CD4-positive, CD25-positive, alpha-beta regulatory T cell (primary cell): ENCODE measurements around the gene SMTN. TPM values are rescaled to one million over a fixed set of nuclear protein-coding genes. Genes with fewer than 3 reads are reported as not detected.
"Not testable (repeated sequence)": the region's sequence is repeated elsewhere in the genome, so short reads cannot be mapped to it uniquely, and the experiment has no call there.

Source experiments
- ATAC-seq, 2 donors: fragments of 150-1000 bp; cut with Tn5 transposase; one replicate each; pipeline ENCODE4 v1.10.0; 2021; ENCODE audit warnings: low read depth in 2 of 2, moderate number of reproducible peaks in 2 of 2, moderate library complexity in 1 of 2
- DNase-seq, 3 donors: peaks; one replicate each; pipeline versions ENCODE4 v3.0.0 to v3.0.0-alpha.2; 2012 to 2022; ENCODE audit warnings: mixed read lengths in 1 of 3
- H3K27ac ChIP-seq: one replicate; pipeline ENCODE4 v1.7.0; 2013; ENCODE audit warnings: mild to moderate bottlenecking, low read length; ENCODE audit not compliant: insufficient read depth, poor library complexity, severe bottlenecking
- H3K27me3 ChIP-seq: one replicate; pipeline ENCODE4 v1.7.0; 2013; ENCODE audit warnings: low read length; ENCODE audit not compliant: control insufficient read depth, insufficient read depth
- H3K36me3 ChIP-seq: one replicate; pipeline ENCODE4 v1.7.0; 2013; ENCODE audit warnings: mild to moderate bottlenecking, low read length, moderate library complexity; ENCODE audit not compliant: control insufficient read depth, insufficient read depth
- H3K4me1 ChIP-seq: 2 replicates; pipeline ENCODE4 v1.7.0; 2013; ENCODE audit warnings: mild to moderate bottlenecking, low read length; ENCODE audit not compliant: insufficient read depth, control insufficient read depth, poor library complexity, severe bottlenecking
- H3K4me3 ChIP-seq: one replicate; pipeline ENCODE4 v1.7.0; 2013; ENCODE audit warnings: low read depth, mild to moderate bottlenecking, low read length, moderate library complexity
- H3K9me3 ChIP-seq, 2 experiments: 1 replicate in 1 of 2; 2 replicates in 1 of 2; pipeline ENCODE4 v1.7.0; 2013; ENCODE audit warnings: low read length in 2 of 2, mild to moderate bottlenecking in 1 of 2, moderate library complexity in 1 of 2; ENCODE audit not compliant: control insufficient read depth in 2 of 2
- H3K27ac Mint-ChIP-seq, 3 donors: one replicate each; pipeline ENCODE4 v1.8.0; 2020 to 2022; ENCODE audit warnings: mild to moderate bottlenecking in 3 of 3, mixed read lengths in 3 of 3, moderate library complexity in 2 of 3
- H3K27me3 Mint-ChIP-seq: one replicate; pipeline ENCODE4 v1.8.0; 2022; ENCODE audit warnings: mild to moderate bottlenecking, mixed read lengths
- H3K36me3 Mint-ChIP-seq: one replicate; pipeline ENCODE4 v1.8.0; 2020; ENCODE audit warnings: mixed read lengths
- H3K4me1 Mint-ChIP-seq, 4 donors: one replicate each; pipeline ENCODE4 v1.8.0; 2020 to 2022; ENCODE audit warnings: mixed read lengths in 4 of 4, mild to moderate bottlenecking in 1 of 4
- H3K4me3 Mint-ChIP-seq, 4 donors: one replicate each; pipeline ENCODE4 v1.8.0; 2020 to 2022; ENCODE audit warnings: mild to moderate bottlenecking in 4 of 4, mixed read lengths in 4 of 4, moderate library complexity in 3 of 4
- H3K9me3 Mint-ChIP-seq, 7 donors: one replicate each; pipeline ENCODE4 v1.8.0; 2020 to 2022; ENCODE audit warnings: mixed read lengths in 7 of 7, mild to moderate bottlenecking in 3 of 7, moderate library complexity in 2 of 7
- polyA plus RNA-seq, 4 donors: library from polyadenylated mRNA; unstranded; fragments of 300-500 nt; fragmentation: Illumina TruSeq; gene quantifications; one replicate each; pipeline ENCODE4 v1.2.3, GENCODE V29; 2021
- total RNA-seq: library from RNA; stranded (reverse); gene quantifications from one replicate; pipeline ENCODE4 v1.2.3, GENCODE V29; 2022

SMTN gene
- total and polyA plus RNA-seq, 5 donors from 2014 or later = 0.33 to 6.5 (median 0.63) TPM; not detected in 1

- H3K36me3 Mint-ChIP-seq = no peaks in the 10 kb centered on the region
- H3K4me1 Mint-ChIP-seq = peaks cover 0 to 24% (median 10%) of the 10 kb centered on the region in 4 donors
- Histone ChIP-seq H3K27ac (no peak overlapping the region), H3K27me3 (no peaks in the 10 kb centered on the region), H3K4me3 (no peak overlapping the region), H3K9me3 (no peaks in the 10 kb centered on the region), H3K4me1 (peaks cover 23% of the 10 kb centered on the region), H3K36me3 (no peaks in the 10 kb centered on the region)
- no peak overlapping the region for H3K4me3 Mint-ChIP-seq
- H3K9me3 Mint-ChIP-seq = no peaks in the 10 kb centered on the region
- H3K27me3 Mint-ChIP-seq = peaks cover 5% of the 10 kb centered on the region
- ATAC-seq (no peak), DNase-seq (no peak)
- no peak overlapping the region for H3K27ac Mint-ChIP-seq
Measured at GRCh38 chr22:31077681-31078080, 3.4 kb upstream of the SMTN start.

- not testable (repeated sequence) for H3K9me3 ChIP-seq, DNase-seq, ATAC-seq, H3K27ac Mint-ChIP-seq, H3K4me3 ChIP-seq, H3K27ac ChIP-seq, H3K36me3 Mint-ChIP-seq, H3K27me3 Mint-ChIP-seq, H3K36me3 ChIP-seq, H3K9me3 Mint-ChIP-seq, H3K27me3 ChIP-seq
- Mint-ChIP-seq H3K4me3 (peak overlapping the region in 1 of 4 donors; percentile 61), H3K4me1 (peaks cover 0 to 30% (median 10%) of the 10 kb centered on the region in 4 donors)
- peaks cover 26% of the 10 kb centered on the region for H3K4me1 ChIP-seq
Measured at GRCh38 chr22:31078389-31078788, 2.7 kb upstream of the SMTN start.

GRCh38 chr22:31079095-31079642, 1.9 kb upstream of the SMTN start:
- Mint-ChIP-seq H3K4me3 (peak overlapping the region in 2 of 4 donors; percentile 12 to 89), H3K9me3 (no peaks in the 10 kb centered on the region), H3K36me3 (no peaks in the 10 kb centered on the region), H3K27me3 (peaks cover 5% of the 10 kb centered on the region), H3K4me1 (peaks cover 0 to 38% (median 13%) of the 10 kb centered on the region in 4 donors), H3K27ac (no peak overlapping the region)
- ATAC-seq = no peak
- Histone ChIP-seq H3K27me3 (no peaks in the 10 kb centered on the region), H3K9me3 (no peaks in the 10 kb centered on the region), H3K4me1 (peaks cover 28% of the 10 kb centered on the region), H3K36me3 (no peaks in the 10 kb centered on the region), H3K4me3 (no peak overlapping the region), H3K27ac (no peak overlapping the region)
- DNase-seq = no peak

- H3K36me3 Mint-ChIP-seq = no peaks in the 10 kb centered on the region
- Histone ChIP-seq H3K9me3 (no peaks in the 10 kb centered on the region), H3K27ac (no peak overlapping the region), H3K4me1 (peaks cover 38% of the 10 kb centered on the region), H3K36me3 (no peaks in the 10 kb centered on the region), H3K4me3 (peak overlapping the region; percentile 41), H3K27me3 (no peaks in the 10 kb centered on the region)
- DNase-seq = no peak
- peak overlapping the region; percentile 79 to 90 (median 88) for H3K4me3 Mint-ChIP-seq
- H3K4me1 Mint-ChIP-seq = peaks cover 0 to 43% (median 16%) of the 10 kb centered on the region in 4 donors
- H3K9me3 Mint-ChIP-seq = no peaks in the 10 kb centered on the region
- no peak for ATAC-seq
- H3K27me3 Mint-ChIP-seq = peaks cover 5% of the 10 kb centered on the region
- peak overlapping the region in 1 of 3 donors; percentile 51 for H3K27ac Mint-ChIP-seq
Measured at GRCh38 chr22:31080164-31080847, 812 bp upstream of the SMTN start.

GRCh38 chr22:31081963-31082605, 966 bp downstream of the SMTN start:
- no peaks in the 10 kb centered on the region for H3K36me3 Mint-ChIP-seq
- Histone ChIP-seq H3K9me3 (no peaks in the 10 kb centered on the region), H3K27me3 (no peaks in the 10 kb centered on the region), H3K4me3 (peak overlapping the region; percentile 47), H3K4me1 (peaks cover 41% of the 10 kb centered on the region), H3K36me3 (no peaks in the 10 kb centered on the region), H3K27ac (no peak overlapping the region)
- H3K27ac Mint-ChIP-seq = peak overlapping the region in 2 of 3 donors; percentile 26 to 33
- peaks cover 0 to 43% (median 16%) of the 10 kb centered on the region in 4 donors for H3K4me1 Mint-ChIP-seq
- no peak for DNase-seq
- H3K4me3 Mint-ChIP-seq = peak overlapping the region; percentile 79 to 90 (median 88)
- H3K9me3 Mint-ChIP-seq = no peaks in the 10 kb centered on the region
- ATAC-seq = no peak
- peaks cover 5% of the 10 kb centered on the region for H3K27me3 Mint-ChIP-seq

- H3K4me1 ChIP-seq = peaks cover 41% of the 10 kb centered on the region
- no peaks in the 10 kb centered on the region for H3K36me3 ChIP-seq
- Mint-ChIP-seq H3K36me3 (no peaks in the 10 kb centered on the region), H3K27me3 (peaks cover 5% of the 10 kb centered on the region), H3K4me1 (peaks cover 0 to 43% (median 16%) of the 10 kb centered on the region in 4 donors), H3K27ac (no peak overlapping the region), H3K9me3 (no peaks in the 10 kb centered on the region), H3K4me3 (peak overlapping the region; percentile 68 to 89 (median 83))
- no peaks in the 10 kb centered on the region for H3K27me3 ChIP-seq
- H3K9me3 ChIP-seq = no peaks in the 10 kb centered on the region
- no peak overlapping the region for H3K4me3 ChIP-seq
- no peak overlapping the region for H3K27ac ChIP-seq
- ATAC-seq (no peak), DNase-seq (peak in 2 of 3 donors; percentile 28 to 61)
Measured at GRCh38 chr22:31082606-31083376, 1.7 kb downstream of the SMTN start.

GRCh38 chr22:31083377-31083768, 2.3 kb downstream of the SMTN start:
- Histone ChIP-seq H3K27ac (no peak overlapping the region), H3K4me3 (no peak overlapping the region), H3K27me3 (no peaks in the 10 kb centered on the region), H3K9me3 (no peaks in the 10 kb centered on the region), H3K36me3 (no peaks in the 10 kb centered on the region), H3K4me1 (peaks cover 41% of the 10 kb centered on the region)
- ATAC-seq = no peak
- Mint-ChIP-seq H3K9me3 (no peaks in the 10 kb centered on the region), H3K4me3 (peak overlapping the region; percentile 85 to 93 (median 88)), H3K4me1 (peaks cover 0 to 43% (median 16%) of the 10 kb centered on the region in 4 donors), H3K27ac (peak overlapping the region in 1 of 3 donors; percentile 73), H3K36me3 (no peaks in the 10 kb centered on the region), H3K27me3 (peaks cover 5% of the 10 kb centered on the region)
- DNase-seq = no peak
